Heart right ventricle (tissue), 16 donors: ENCODE results near the gene CTSL. TPM values are rescaled to one million over a fixed set of nuclear protein-coding genes. Genes with fewer than 3 reads are reported as not detected.
"Not testable (repeated sequence)": the region's sequence is repeated elsewhere in the genome, so short reads cannot be mapped to it uniquely, and the experiment has no call there.

ENCODE experiments used
- ATAC-seq, 8 donors: fragments of 200-7000 bp; cut with Tn5 transposase; one replicate each; pipeline ENCODE4 v1.9.1; 2020; ENCODE audit warnings: mild to moderate bottlenecking in 8 of 8, moderate library complexity in 8 of 8, moderate number of reproducible peaks in 1 of 8
- DNase-seq, 2 donors: peaks; one replicate each; pipeline ENCODE4 v3.0.0-alpha.2; 2020
- H3K27ac ChIP-seq, 10 donors: fragments of 200-600 bp; sonication (generic) in 2 of 10; one replicate each; pipeline versions ENCODE4 v1.5.0 to v1.8.0; 2020 to 2022; ENCODE audit warnings: mild to moderate bottlenecking in 3 of 10
- H3K27me3 ChIP-seq, 7 donors: fragments of 200-600 bp; one replicate each; pipeline ENCODE4 v1.8.0; 2021 to 2022; ENCODE audit warnings: mild to moderate bottlenecking in 2 of 7
- H3K36me3 ChIP-seq, 9 donors: fragments of 200-600 bp; sonication (generic) in 1 of 9; one replicate each; pipeline versions ENCODE4 v1.5.0 to v1.8.0; 2020 to 2022; ENCODE audit warnings: mild to moderate bottlenecking in 2 of 9
- H3K4me1 ChIP-seq, 9 donors: fragments of 200-600 bp; sonication (generic) in 1 of 9; one replicate each; pipeline versions ENCODE4 v1.5.0 to v1.8.0; 2020 to 2022; ENCODE audit warnings: mild to moderate bottlenecking in 4 of 9
- H3K4me3 ChIP-seq, 10 donors: fragments of 200-600 bp; sonication (generic) in 2 of 10; one replicate each; pipeline versions ENCODE4 v1.5.0 to v1.8.0; 2020 to 2022; ENCODE audit warnings: mild to moderate bottlenecking in 7 of 10, moderate library complexity in 2 of 10
- H3K9me3 ChIP-seq, 11 donors: fragments of 200-600 bp in 10 of 11; sonication (generic) in 2 of 11; one replicate each; pipeline versions ENCODE4 v1.5.0 to v1.8.0; 2013 to 2022; ENCODE audit warnings: mild to moderate bottlenecking in 2 of 11, control low read depth in 1 of 11, moderate library complexity in 1 of 11
- WGBS, 2 donors: extraction: QIAGEN DNeasy Blood & Tissue Kit; methylation state at CpG; one replicate each; pipeline ENCODE4 v1.1.7; 2013; ENCODE audit warnings: inconsistent platforms in 1 of 2; 5-methylcytosine and 5-hydroxymethylcytosine counted together
- intact Hi-C, 10 donors: fragments of 100-400 bp; cut with DNase I; formaldehyde crosslinking; loops; one replicate each; pipeline versions ENCODE4 v1.11.1 to v1.14.2; 2022
- polyA plus RNA-seq, 2 donors: library from polyadenylated mRNA; stranded (reverse); fragments of 200-250 nt; gene quantifications; one replicate each; pipeline ENCODE4 v1.2.3, GENCODE V29; 2013
- total RNA-seq, 10 donors: library from RNA; stranded (reverse); fragmentation: NEBNext Ultra II Directional in 3 of 10; extraction: Animal tissue kit (Norgen Biotek cat#: 25700) in 3 of 10; gene quantifications; one replicate each; pipeline versions ENCODE4 v1.2.1 to v1.2.4, GENCODE V29; 2021 to 2023
- TF ChIP-seq, protein P1 (sequence below), 9 donors: fragments of 200-600 bp; sonication (generic) in 2 of 9; IDR thresholded peaks; one replicate each; pipeline versions ENCODE4 v1.5.0 to v1.8.0; 2021 to 2022; ENCODE audit warnings: antibody characterized with exemption in 9 of 9, mild to moderate bottlenecking in 5 of 9, moderate library complexity in 1 of 9
- donor health status: Arrhythmogenic right ventricular cardiomyopathy.
- donor health status: ischemic (EF 13 %, LVEDD 7.1; RV severe dilation, severe dysfunction).
- donor health status: healthy with polysubstance abuse.
- donor health status: DM: no; HTN: yes; CAD: no.
- donor health status: DM: no; HTN: no; CAD: no.
- donor health status: ischemic (EF 25% LVEDD 6.9; RV normal size, moderate dysfunction).
- donor health status: ischemic (EF 25% LVEDD 5.7; RV mildly dilated, moderate dysfunction).
- donor health status: healthy.
- donor health status: DM: yes; HTN: yes; CAD: no.
- donor health status: Ischemic cardiomyopathy.
- donor health status: ischemic (EF 35%, LVEDD 5.7; RV mildly dilated, moderate dysfunction).
- donor health status: nonischemic (EF 11% LVEDD 7.7; RV severe dilation, severe dysfunction).
- donor health status: DM: yes; HTN: yes; CAD: no.
- donor health status: PGD.
- donor health status: ischemic (EF 29% LVEDD 5.4; RV normal size, mild dysfunction).
- donor health status: nonischemic (EF 23%, LVEDD 6.1; RV moderate dilation, normal function).

Gene CTSL
- total and polyA plus RNA-seq, 12 donors: 75.8 to 189 (median 134) TPM

DNA sequence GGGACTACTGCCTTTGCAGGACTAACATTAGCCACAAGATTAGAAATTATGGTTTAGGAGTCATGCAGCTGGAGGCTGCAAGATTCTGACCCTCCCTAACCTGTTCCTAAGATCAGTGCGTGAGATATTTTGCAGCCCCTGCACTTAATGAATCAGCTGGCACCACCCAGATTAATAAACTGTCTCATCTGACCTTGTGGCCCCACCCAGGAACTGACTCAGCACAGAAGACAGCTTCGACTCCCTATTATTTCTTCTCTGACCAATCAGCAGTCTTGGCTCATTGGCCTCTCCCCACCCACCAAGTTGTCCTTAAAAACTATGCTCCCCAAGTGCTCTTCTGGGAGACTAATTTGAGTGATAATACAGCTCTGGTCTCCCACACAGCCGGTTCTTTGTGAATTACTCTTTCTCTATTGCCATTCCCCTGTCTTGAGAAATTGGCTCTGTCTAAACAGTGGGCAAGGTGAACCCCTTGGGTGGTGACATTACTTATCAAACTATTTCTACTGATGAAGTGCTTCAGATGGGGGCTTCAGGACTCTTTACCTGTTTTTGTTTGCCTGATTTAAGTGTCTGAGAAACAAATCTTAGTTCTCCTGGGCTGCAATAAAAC is 17.0 kb downstream of the CTSL start:
- intact Hi-C loops: no loop called here
- Histone ChIP-seq H3K27ac (no peak overlapping the region), H3K9me3 (peaks cover 0 to 24% (median 8%) of the 10 kb centered on the region in 11 donors), H3K4me3 (no peak overlapping the region), H3K36me3 (no peaks in the 10 kb centered on the region), H3K4me1 (no peaks in the 10 kb centered on the region), H3K27me3 (peaks cover 0 to 22% (median 0%) of the 10 kb centered on the region in 7 donors)
- ATAC-seq: no peak
- 70 to 79% methylated on average over 3 of the region's 3 CpGs for WGBS, 2 donors
- TF ChIP-seq, protein P1, sequence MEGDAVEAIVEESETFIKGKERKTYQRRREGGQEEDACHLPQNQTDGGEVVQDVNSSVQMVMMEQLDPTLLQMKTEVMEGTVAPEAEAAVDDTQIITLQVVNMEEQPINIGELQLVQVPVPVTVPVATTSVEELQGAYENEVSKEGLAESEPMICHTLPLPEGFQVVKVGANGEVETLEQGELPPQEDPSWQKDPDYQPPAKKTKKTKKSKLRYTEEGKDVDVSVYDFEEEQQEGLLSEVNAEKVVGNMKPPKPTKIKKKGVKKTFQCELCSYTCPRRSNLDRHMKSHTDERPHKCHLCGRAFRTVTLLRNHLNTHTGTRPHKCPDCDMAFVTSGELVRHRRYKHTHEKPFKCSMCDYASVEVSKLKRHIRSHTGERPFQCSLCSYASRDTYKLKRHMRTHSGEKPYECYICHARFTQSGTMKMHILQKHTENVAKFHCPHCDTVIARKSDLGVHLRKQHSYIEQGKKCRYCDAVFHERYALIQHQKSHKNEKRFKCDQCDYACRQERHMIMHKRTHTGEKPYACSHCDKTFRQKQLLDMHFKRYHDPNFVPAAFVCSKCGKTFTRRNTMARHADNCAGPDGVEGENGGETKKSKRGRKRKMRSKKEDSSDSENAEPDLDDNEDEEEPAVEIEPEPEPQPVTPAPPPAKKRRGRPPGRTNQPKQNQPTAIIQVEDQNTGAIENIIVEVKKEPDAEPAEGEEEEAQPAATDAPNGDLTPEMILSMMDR (IDR thresholded peaks at IDR 0.05): no peak
- DNase-seq: no peak

DNA sequence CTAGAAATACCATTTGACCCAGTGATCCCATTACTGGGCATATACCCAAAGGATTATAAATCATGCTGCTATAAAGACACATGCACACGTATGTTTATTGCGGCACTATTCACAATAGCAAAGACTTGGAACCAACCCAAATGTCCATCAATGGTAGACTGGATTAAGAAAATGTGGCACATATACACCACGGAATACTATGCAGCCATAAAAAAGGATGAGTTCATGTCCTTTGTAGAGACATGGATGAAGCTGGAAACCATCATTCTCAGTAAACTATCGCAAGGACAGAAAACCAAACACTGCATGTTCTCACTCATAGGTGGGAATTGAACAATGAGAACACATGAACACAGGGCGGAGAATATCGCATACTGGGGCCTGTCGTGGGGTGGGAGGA is 18.3 kb downstream of the CTSL start:
- WGBS, 2 donors: 92 to 94% methylated on average over 5 to 6 of the region's 7 CpGs
- ATAC-seq, intact Hi-C loops, H3K36me3 ChIP-seq, H3K4me3 ChIP-seq, H3K27ac ChIP-seq, DNase-seq: not testable (repeated sequence)
- H3K4me1 ChIP-seq: peaks cover 0 to 12% (median 0%) of the 10 kb centered on the region in 9 donors
- H3K9me3 ChIP-seq: peaks cover 0 to 24% (median 8%) of the 10 kb centered on the region in 11 donors
- peaks cover 0 to 22% (median 0%) of the 10 kb centered on the region in 7 donors for H3K27me3 ChIP-seq

DNA sequence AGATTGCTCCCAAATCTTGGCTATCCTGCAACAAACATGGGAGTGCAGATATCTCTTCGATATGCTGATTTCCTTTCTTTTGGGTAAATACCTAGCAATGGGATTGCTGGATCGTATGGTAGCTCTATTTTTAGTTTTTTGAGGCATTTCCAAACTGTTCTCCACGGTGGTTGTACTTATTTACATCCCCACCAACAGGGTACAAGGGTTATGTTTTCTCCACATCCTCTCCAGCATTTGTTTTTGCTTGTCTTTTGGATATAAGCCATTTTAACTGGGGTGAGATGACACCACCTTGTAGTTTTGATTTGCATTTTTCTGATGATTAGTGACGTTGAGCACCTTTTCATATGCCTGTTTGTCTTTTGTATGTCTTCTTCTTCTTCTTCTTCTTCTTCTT is 20.3 kb downstream of the CTSL start:
- WGBS, 2 donors: 62 to 71% methylated on average over 4 of the region's 4 CpGs
- intact Hi-C loops: no loop called here
- H3K9me3 ChIP-seq: peaks cover 0 to 24% (median 8%) of the 10 kb centered on the region in 11 donors
- H3K4me3 ChIP-seq: no peak overlapping the region
- peaks cover 0 to 19% (median 0%) of the 10 kb centered on the region in 7 donors for H3K27me3 ChIP-seq
- H3K36me3 ChIP-seq: no peaks in the 10 kb centered on the region
- no peak overlapping the region for H3K27ac ChIP-seq
- TF ChIP-seq, protein P1 (IDR thresholded peaks at IDR 0.05): no peak
- no peak for ATAC-seq
- H3K4me1 ChIP-seq: peaks cover 0 to 15% (median 0%) of the 10 kb centered on the region in 9 donors
- no peak for DNase-seq

DNA sequence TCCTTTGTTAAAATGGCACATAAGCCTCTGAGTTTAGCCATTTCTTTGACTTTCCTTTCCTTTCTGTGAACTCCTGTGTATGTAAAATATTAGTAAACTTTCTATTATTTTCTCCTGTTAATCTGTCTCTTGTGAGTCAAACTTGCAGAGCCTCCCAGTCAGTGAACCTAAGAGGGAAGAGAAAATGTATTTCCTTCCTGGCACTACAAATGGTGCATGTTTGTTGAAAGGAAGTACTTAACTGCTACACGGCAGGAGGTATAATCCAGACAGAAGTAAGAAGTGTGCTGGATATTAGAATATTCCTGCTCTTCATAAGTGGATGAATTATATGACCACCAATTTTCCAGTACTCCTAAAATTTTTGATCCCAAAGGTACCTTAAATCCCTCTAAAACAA is 23.0 kb downstream of the CTSL start:
- Histone ChIP-seq H3K27me3 (peaks cover 0 to 13% (median 0%) of the 10 kb centered on the region in 7 donors), H3K36me3 (no peaks in the 10 kb centered on the region), H3K4me3 (no peak overlapping the region), H3K4me1 (peaks cover 0 to 15% (median 0%) of the 10 kb centered on the region in 9 donors), H3K9me3 (peaks cover 0 to 15% (median 4%) of the 10 kb centered on the region in 11 donors), H3K27ac (peak overlapping the region in 8 of 10 donors; percentile 4 to 70 (median 52))
- ATAC-seq (peak in 2 of 8 donors; percentile 52 to 57), DNase-seq (no peak)
- WGBS, 2 donors: 22 to 24% methylated on average over 1 of the region's 1 CpG
- TF ChIP-seq, protein P1 (IDR thresholded peaks at IDR 0.05): no peak
- intact Hi-C loops: no loop called here
